Fibroblast of the aortic adventitia (primary cell): ENCODE data around the gene RTEL1. TPM values are rescaled to one million over a fixed set of nuclear protein-coding genes. Genes with fewer than 3 reads are reported as not detected.

Source experiments
- DNase-seq: peaks from one replicate; pipeline ENCODE4 v3.0.0-alpha.2; 2010; ENCODE audit warnings: low read depth
- H3K4me3 ChIP-seq: 2 replicates; pipeline ENCODE4 v1.5.1; 2011; ENCODE audit warnings: low read depth, mild to moderate bottlenecking, control low read depth, low read length, moderate library complexity
- CTCF ChIP-seq: IDR thresholded peaks from 2 replicates; pipeline ENCODE4 v1.5.1; 2011; ENCODE audit warnings: mild to moderate bottlenecking, low read length, control low read depth, inconsistent platforms; ENCODE audit not compliant: insufficient read depth
- total RNA-seq: library from RNA; depleted of rRNA; stranded (reverse); fragments of >200 nt; gene quantifications from 2 replicates; pipeline ENCODE4 v1.2.3, GENCODE V29; 2012; ENCODE audit warnings: low replicate concordance

RTEL1 gene
- total RNA-seq, 1 donor, result 17.3 TPM

GRCh38 chr20:63681609-63682142, 23.6 kb downstream of the RTEL1 start:
- no peak for TF ChIP-seq CTCF
- no peak overlapping the region for H3K4me3 ChIP-seq
- no peak for DNase-seq

GRCh38 chr20:63682384-63683139, 24.4 kb downstream of the RTEL1 start:
- no peak overlapping the region for H3K4me3 ChIP-seq
- DNase-seq, result peak; percentile 98
- TF ChIP-seq CTCF, result no peak

DNA sequence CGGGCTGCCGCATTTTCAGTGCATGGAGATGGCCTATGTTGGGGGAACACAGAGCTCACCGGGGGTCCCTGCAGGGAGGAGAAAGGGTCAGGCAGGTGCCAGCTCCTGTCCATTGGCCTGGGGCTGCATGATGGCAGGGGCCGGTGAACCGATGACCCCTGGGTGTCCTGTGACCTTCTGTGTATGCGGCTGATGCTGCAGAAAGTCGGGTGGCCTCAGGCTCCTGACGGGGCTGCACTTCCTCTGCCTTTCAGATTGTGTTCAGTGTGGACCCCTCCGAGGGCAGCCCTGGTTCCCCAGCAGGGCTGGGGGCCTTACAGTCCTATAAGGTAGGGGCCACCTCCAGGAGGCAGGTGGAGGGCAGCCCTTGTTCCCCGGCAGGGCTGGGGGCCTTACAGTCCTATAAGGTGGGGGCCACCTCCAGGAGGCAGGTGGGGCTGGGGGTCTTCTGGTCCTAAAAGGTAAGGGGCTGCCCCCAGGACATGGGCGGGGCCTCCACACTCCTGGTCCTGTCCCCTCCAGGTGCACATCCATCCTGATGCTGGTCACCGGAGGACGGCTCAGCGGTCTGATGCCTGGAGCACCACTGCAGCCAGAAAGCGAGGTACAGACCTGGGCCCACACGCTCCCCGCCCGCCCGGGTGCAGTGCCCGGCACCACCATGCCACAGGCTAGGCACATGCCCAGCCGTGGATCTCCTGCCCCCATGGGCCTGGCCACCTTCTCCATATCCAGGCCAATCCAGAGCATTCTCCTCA, 27.3 kb downstream of the RTEL1 start:
- DNase-seq, result no peak
- H3K4me3 ChIP-seq, result no peak overlapping the region
- TF ChIP-seq CTCF, result no peak

DNA sequence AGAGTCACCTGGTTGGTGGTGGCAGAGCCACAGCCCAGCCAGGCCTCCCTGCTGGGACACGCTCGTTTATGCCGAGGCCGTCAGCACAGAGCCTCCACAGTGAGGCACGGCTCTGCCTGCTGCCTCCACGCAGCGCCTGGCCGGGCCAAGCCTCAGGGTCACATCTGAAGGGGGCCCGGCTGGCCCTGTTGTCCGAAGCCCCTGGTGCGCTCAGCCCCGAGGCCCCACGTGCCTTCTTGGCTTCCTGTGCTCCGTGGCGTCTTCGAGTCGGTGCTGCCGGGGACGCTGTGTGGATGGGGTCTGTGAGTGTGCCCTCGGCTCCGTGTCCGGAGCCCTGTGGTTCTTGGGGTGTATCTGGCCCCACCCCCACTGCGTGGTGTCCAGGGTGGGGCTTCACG, 28.0 kb downstream of the RTEL1 start:
- DNase-seq, result no peak
- H3K4me3 ChIP-seq, result no peak overlapping the region
- no peak for TF ChIP-seq CTCF

DNA sequence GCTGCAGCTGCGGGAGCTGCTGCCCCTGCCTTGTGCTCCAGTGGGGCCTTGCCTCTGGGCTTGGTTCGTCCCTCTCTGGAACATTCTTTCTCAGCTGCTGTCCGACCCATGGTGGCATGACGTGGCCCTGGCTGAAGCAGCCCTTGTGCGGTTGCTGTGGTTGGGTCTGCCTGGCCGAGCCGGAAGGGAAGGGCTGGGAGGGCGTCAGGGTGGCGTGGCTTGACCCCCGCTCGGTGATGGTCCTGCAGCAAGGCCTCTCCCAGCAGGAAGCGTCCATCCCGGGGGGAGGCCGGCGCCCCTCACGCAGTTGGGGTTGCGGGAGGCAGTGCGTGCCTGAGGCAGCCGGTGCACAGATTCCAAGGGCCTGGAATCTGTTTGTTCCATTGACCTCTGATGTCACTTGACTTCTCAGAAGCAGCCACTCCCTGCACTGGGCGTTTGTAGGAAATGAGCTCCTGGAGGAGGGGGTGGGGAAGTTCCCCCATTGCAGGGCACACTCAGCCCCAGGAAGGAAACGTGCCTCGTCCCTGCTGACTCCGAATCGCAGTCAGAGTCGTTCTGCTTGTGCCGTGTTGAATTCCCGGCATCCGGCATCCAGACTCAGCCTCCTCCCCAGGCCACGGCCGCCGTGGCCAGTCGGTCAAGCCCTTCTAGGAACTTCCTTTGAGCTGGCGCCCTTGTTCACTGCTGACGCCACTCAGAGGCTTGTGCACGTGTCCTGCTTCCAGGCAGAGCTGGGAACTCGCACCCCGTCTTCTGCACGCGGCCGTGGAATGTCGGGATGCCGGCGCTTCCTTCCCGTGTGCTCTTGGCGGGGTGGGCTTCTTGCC, 28.6 kb downstream of the RTEL1 start:
- peak; percentile 92 for DNase-seq
- H3K4me3 ChIP-seq, result no peak overlapping the region
- no peak for TF ChIP-seq CTCF

DNA sequence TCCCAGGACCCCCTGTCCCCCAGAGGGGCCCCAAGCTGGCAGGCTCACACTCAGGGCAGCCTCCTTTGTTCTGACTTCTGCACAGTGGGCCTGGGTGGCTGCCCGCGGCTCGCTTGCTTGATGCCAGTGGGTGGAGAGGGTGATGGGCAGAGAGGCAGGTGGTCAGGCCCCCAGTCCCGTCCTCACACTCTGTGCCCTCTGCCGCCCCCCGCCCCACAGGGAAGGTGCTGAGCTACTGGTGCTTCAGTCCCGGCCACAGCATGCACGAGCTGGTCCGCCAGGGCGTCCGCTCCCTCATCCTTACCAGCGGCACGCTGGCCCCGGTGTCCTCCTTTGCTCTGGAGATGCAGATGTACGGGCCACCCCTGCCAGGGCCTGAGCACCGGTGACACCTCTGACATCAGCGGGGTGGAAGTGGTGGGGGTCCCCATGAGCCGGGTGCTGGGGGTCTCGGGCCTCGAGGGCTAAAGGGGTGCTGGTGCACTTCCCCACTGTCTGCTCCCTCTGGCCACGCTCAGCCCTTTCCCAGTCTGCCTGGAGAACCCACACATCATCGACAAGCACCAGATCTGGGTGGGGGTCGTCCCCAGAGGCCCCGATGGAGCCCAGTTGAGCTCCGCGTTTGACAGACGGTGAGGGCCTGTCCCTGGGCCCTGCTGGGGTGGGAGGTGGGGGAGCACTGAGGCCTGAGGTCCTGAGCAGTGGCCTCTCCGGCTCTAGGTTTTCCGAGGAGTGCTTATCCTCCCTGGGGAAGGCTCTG, 29.5 kb downstream of the RTEL1 start:
- H3K4me3 ChIP-seq, result no peak overlapping the region
- TF ChIP-seq CTCF, result no peak
- DNase-seq, result no peak
